Measurements from ENCODE around the gene SCP2.

SCP2 gene

GRCh38 chr1:52917156-52917555 lies 9.9 kb upstream of the SCP2 start:
- no peak overlapping the region for H3K27ac ChIP-seq (replicated peaks)
- H3K27me3 ChIP-seq (ENCODE audit: insufficient read depth, poor library complexity, severe bottlenecking): no peaks in the 10 kb centered on the region

GRCh38 chr1:52917581-52917980 lies 9.5 kb upstream of the SCP2 start:
- no peaks in the 10 kb centered on the region for H3K27me3 ChIP-seq (ENCODE audit: insufficient read depth, poor library complexity, severe bottlenecking)
- H3K27ac ChIP-seq (replicated peaks): no peak overlapping the region
- no peak overlapping the region for H3K4me3 ChIP-seq (replicated peaks; ENCODE audit: insufficient read depth, low read length)
- TF ChIP-seq REST (IDR thresholded peaks at IDR 0.05; ENCODE audit: insufficient replicate concordance, low read depth): no peak
- no peak for TF ChIP-seq SPI1 (IDR thresholded peaks at IDR 0.05; ENCODE audit: borderline replicate concordance, low read depth)
- TF ChIP-seq GABPA (IDR thresholded peaks at IDR 0.05; ENCODE audit: low read depth): no peak
- no peak for TF ChIP-seq CTCF (IDR thresholded peaks at IDR 0.05; ENCODE audit: insufficient read depth, low read length)
- TF ChIP-seq POLR2AphosphoS5 (IDR thresholded peaks at IDR 0.05; ENCODE audit: low read depth): no peak
- no peak for DNase-seq (ENCODE audit: low read depth in 1 of 2, low spot score in 1 of 2)

More at GRCh38 chr1:52917156-52917555, 9.9 kb upstream of the SCP2 start:
- no peak for DNase-seq (ENCODE audit: low read depth in 1 of 2, low spot score in 1 of 2)
- no peak for TF ChIP-seq REST (IDR thresholded peaks at IDR 0.05; ENCODE audit: insufficient replicate concordance, low read depth)
- no peak overlapping the region for H3K4me3 ChIP-seq (replicated peaks; ENCODE audit: insufficient read depth, low read length)

- DNase-seq (ENCODE audit: low read depth in 1 of 2, low spot score in 1 of 2): no peak
- H3K27me3 ChIP-seq (ENCODE audit: insufficient read depth, poor library complexity, severe bottlenecking): no peaks in the 10 kb centered on the region
- H3K27ac ChIP-seq (replicated peaks): no peak overlapping the region
- TF ChIP-seq CTCF (IDR thresholded peaks at IDR 0.05; ENCODE audit: insufficient read depth, low read length): no peak
- TF ChIP-seq POLR2AphosphoS5 (IDR thresholded peaks at IDR 0.05; ENCODE audit: low read depth): no peak
- TF ChIP-seq SPI1 (IDR thresholded peaks at IDR 0.05; ENCODE audit: borderline replicate concordance, low read depth): no peak
- TF ChIP-seq REST (IDR thresholded peaks at IDR 0.05; ENCODE audit: insufficient replicate concordance, low read depth): no peak
- TF ChIP-seq GABPA (IDR thresholded peaks at IDR 0.05; ENCODE audit: low read depth): no peak
- H3K4me3 ChIP-seq (replicated peaks; ENCODE audit: insufficient read depth, low read length): no peak overlapping the region
Measured at GRCh38 chr1:52918201-52918600, 8.9 kb upstream of the SCP2 start.

All from HL-60 (cell line).